Mucosa of descending colon (tissue), 3 donors: ENCODE measurements around the gene ANKH. TPM values are rescaled to one million over a fixed set of nuclear protein-coding genes. Genes with fewer than 3 reads are reported as not detected.
A peak's percentile ranks its signal among the peaks of the same experiment; 100 is the strongest.

ENCODE experiments used
- ATAC-seq: fragments of 200-7000 bp; cut with Tn5 transposase; one replicate; pipeline ENCODE4 v1.9.1; 2020; ENCODE audit warnings: mild to moderate bottlenecking, moderate library complexity
- DNase-seq, 3 donors: peaks; one replicate each; pipeline ENCODE4 v3.0.0-alpha.2; 2020
- H3K36me3 ChIP-seq: fragments of 200-600 bp; one replicate; pipeline ENCODE4 v1.8.0; 2021; ENCODE audit warnings: low read depth, mild to moderate bottlenecking
- H3K4me1 ChIP-seq: fragments of 200-600 bp; one replicate; pipeline ENCODE4 v1.8.0; 2021; ENCODE audit warnings: low read depth, mild to moderate bottlenecking
- H3K4me3 ChIP-seq: fragments of 200-600 bp; one replicate; pipeline ENCODE4 v1.8.0; 2021; ENCODE audit warnings: mild to moderate bottlenecking
- H3K9me3 ChIP-seq: fragments of 200-600 bp; one replicate; pipeline ENCODE4 v1.8.0; 2021; ENCODE audit warnings: mild to moderate bottlenecking
- CTCF ChIP-seq: fragments of 200-600 bp; IDR thresholded peaks from one replicate; pipeline ENCODE4 v1.8.0; 2022; ENCODE audit warnings: antibody characterized with exemption, mild to moderate bottlenecking
- intact Hi-C, 2 donors: fragments of 100-400 bp; cut with DNase I in 1 of 2; cut with micrococcal nuclease in 1 of 2; formaldehyde crosslinking; loops; one replicate each; pipeline versions ENCODE4 v1.11.0 to v1.11.1; 2022; cut with DNase I, micrococcal nuclease
- total RNA-seq, 3 donors: library from RNA; stranded (reverse); fragmentation: NEBNext Ultra II Directional in 2 of 3; extraction: Animal tissue kit (Norgen Biotek cat#: 25700) in 2 of 3; gene quantifications; one replicate each; pipeline versions ENCODE4 v1.2.1 to v1.2.4, GENCODE V29; 2021 to 2023
- donor health status: DM: no; HTN: no; CAD: no; lungs with moderate emphysema.
- donor health status: DM: no; HTN: no; CAD: no.
- donor health status: DM: no; HTN: yes; CAD: no.

ANKH gene
- total RNA-seq, 3 donors from 2014 or later = 85.4 to 177 (median 105) TPM

- no peak for TF ChIP-seq CTCF
- DNase-seq (no peak), ATAC-seq (no peak)
- no peaks in the 10 kb centered on the region for H3K9me3 ChIP-seq
- H3K36me3 ChIP-seq = no peaks in the 10 kb centered on the region
- H3K4me3 ChIP-seq = no peak overlapping the region
- no peaks in the 10 kb centered on the region for H3K4me1 ChIP-seq
- intact Hi-C loops = no loop called here
These were observed 134.3 kb downstream of the ANKH start for GRCh38 chr5:14737291-14737690.

- H3K36me3 ChIP-seq = no peaks in the 10 kb centered on the region
- H3K4me3 ChIP-seq = no peak overlapping the region
- no peak for TF ChIP-seq CTCF
- peak; percentile 34 for ATAC-seq
- H3K4me1 ChIP-seq = no peaks in the 10 kb centered on the region
- no peaks in the 10 kb centered on the region for H3K9me3 ChIP-seq
- peak in 1 of 3 donors; percentile 35 for DNase-seq
- intact Hi-C loops = no loop called here
These were observed 135.6 kb downstream of the ANKH start for GRCh38 chr5:14735944-14736343.

GRCh38 chr5:14734396-14734795 is 137.2 kb downstream of the ANKH start:
- ATAC-seq (peak; percentile 57), DNase-seq (no peak)
- Histone ChIP-seq H3K4me1 (no peaks in the 10 kb centered on the region), H3K4me3 (no peak overlapping the region), H3K9me3 (no peaks in the 10 kb centered on the region), H3K36me3 (no peaks in the 10 kb centered on the region)
- intact Hi-C loops = no loop called here
- no peak for TF ChIP-seq CTCF

- H3K4me3 ChIP-seq = no peak overlapping the region
- no peaks in the 10 kb centered on the region for H3K9me3 ChIP-seq
- DNase-seq (no peak), ATAC-seq (no peak)
- H3K36me3 ChIP-seq = no peaks in the 10 kb centered on the region
- no peak for TF ChIP-seq CTCF
- H3K4me1 ChIP-seq = peaks cover 4% of the 10 kb centered on the region
- intact Hi-C loops = no loop called here
These were observed 137.9 kb downstream of the ANKH start for GRCh38 chr5:14733661-14734060.

- ATAC-seq = no peak
- no peak for TF ChIP-seq CTCF
- intact Hi-C loops = no loop called here
- DNase-seq = no peak
- peaks cover 10% of the 10 kb centered on the region for H3K4me1 ChIP-seq
- no peak overlapping the region for H3K4me3 ChIP-seq
- H3K9me3 ChIP-seq = no peaks in the 10 kb centered on the region
- H3K36me3 ChIP-seq = no peaks in the 10 kb centered on the region
These were observed 138.6 kb downstream of the ANKH start for GRCh38 chr5:14732991-14733390.

- TF ChIP-seq CTCF = no peak
- DNase-seq = no peak
- no peak overlapping the region for H3K4me3 ChIP-seq
- intact Hi-C loops = no loop called here
- ATAC-seq = no peak
- peaks cover 15% of the 10 kb centered on the region for H3K4me1 ChIP-seq
- H3K36me3 ChIP-seq = no peaks in the 10 kb centered on the region
- H3K9me3 ChIP-seq = no peaks in the 10 kb centered on the region
These were observed 140.7 kb downstream of the ANKH start for GRCh38 chr5:14730881-14731280.
